Body of pancreas (tissue), 4 donors: ENCODE measurements around the gene ATP1A4. TPM values are rescaled to one million over a fixed set of nuclear protein-coding genes. Genes with fewer than 3 reads are reported as not detected.

ENCODE experiments used
- ATAC-seq: fragments of 150-250 bp; one replicate; pipeline ENCODE4 v1.9.1; 2016
- DNase-seq, 4 donors: peaks; one replicate each; pipeline ENCODE4 v3.0.0-alpha.2; 2019
- H3K27ac ChIP-seq, 4 donors: fragments of 200-600 bp; sonication (generic); 1 replicate in 3 of 4; 2 replicates in 1 of 4; pipeline versions ENCODE4 v1.5.1 to v1.6.1; 2016 to 2019; ENCODE audit warnings: mild to moderate bottlenecking in 1 of 4, mixed read lengths in 1 of 4, moderate library complexity in 1 of 4
- H3K27me3 ChIP-seq, 2 donors: fragments of 200-600 bp; sonication (generic); one replicate each; pipeline ENCODE4 v1.6.0; 2016; ENCODE audit warnings: mild to moderate bottlenecking in 1 of 2
- H3K36me3 ChIP-seq, 2 donors: fragments of 200-600 bp; sonication (generic); replicated peaks in 1 of 2; 2 replicates each; pipeline ENCODE4 v1.5.1; 2016; ENCODE audit warnings: low read depth in 2 of 2; ENCODE audit not compliant: insufficient read depth in 1 of 2
- H3K4me1 ChIP-seq: fragments of 200-600 bp; sonication (generic); one replicate; pipeline ENCODE4 v1.6.0; 2016
- H3K4me3 ChIP-seq, 2 donors: fragments of 200-600 bp; sonication (generic); 1 replicate in 1 of 2; 2 replicates in 1 of 2; pipeline ENCODE4 v1.5.1; 2016 to 2019
- H3K9me3 ChIP-seq, 3 donors: fragments of 200-600 bp; sonication (generic); 1 replicate in 2 of 3; 2 replicates in 1 of 3; pipeline ENCODE4 v1.5.1; 2016
- POLR2A ChIP-seq, 3 donors: fragments of 450-650 bp; IDR thresholded peaks; one replicate each; pipeline ENCODE4 v1.6.1; 2016; ENCODE audit warnings: antibody characterized with exemption in 3 of 3, mild to moderate bottlenecking in 2 of 3
- WGBS, 2 donors: methylation state at CpG; one replicate each; pipeline ENCODE4 v1.1.5; 2017; 5-methylcytosine and 5-hydroxymethylcytosine counted together
- intact Hi-C: fragments of 100-400 bp; cut with DNase I; formaldehyde crosslinking; loops from one replicate; pipeline ENCODE4 v1.15.1; 2023
- total RNA-seq, 2 donors: library from RNA; depleted of rRNA; stranded (reverse); fragments of >200 nt; gene quantifications; one replicate each; pipeline ENCODE4 v1.1.0, GENCODE V29; 2016
- TF ChIP-seq, protein P1 (sequence below), 7 experiments: fragments of 450-650 bp in 4 of 7; fragments of 200-600 bp in 3 of 7; sonication (generic) in 3 of 7; IDR thresholded peaks; one replicate each; pipeline ENCODE4 v1.5.1; 2016 to 2019; ENCODE audit warnings: antibody characterized with exemption in 7 of 7

ATP1A4 gene
- total RNA-seq, 2 donors from 2014 or later, result not detected

DNA sequence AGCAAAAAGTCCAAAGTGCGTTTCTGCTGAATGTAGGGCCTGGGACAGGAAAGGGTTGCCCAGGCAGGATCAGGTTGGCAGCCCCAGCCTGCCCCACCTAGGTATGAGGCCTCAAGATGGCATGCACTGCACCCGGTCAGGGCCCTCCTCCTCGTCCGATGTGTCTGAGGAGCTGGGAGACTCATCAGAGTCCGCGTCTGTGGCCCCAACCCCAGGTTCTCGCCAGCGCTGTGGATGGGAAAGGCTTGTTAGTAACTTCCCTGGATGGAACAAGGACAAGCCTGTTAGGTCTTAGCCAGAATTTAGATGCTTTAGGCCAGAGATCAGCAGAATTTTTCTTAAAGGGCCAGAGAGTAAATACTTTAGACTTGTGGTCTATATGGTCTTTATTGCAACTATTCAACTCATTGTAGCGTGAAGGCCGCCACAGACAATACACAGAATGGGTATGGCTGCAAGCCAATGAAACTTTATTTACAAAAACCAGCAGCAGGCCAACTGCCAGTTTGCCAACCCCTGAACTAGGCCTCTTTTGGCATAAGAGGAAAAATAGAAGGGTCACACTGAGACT lies 66.2 kb downstream of the ATP1A4 start:
- ATAC-seq, result no peak

DNA sequence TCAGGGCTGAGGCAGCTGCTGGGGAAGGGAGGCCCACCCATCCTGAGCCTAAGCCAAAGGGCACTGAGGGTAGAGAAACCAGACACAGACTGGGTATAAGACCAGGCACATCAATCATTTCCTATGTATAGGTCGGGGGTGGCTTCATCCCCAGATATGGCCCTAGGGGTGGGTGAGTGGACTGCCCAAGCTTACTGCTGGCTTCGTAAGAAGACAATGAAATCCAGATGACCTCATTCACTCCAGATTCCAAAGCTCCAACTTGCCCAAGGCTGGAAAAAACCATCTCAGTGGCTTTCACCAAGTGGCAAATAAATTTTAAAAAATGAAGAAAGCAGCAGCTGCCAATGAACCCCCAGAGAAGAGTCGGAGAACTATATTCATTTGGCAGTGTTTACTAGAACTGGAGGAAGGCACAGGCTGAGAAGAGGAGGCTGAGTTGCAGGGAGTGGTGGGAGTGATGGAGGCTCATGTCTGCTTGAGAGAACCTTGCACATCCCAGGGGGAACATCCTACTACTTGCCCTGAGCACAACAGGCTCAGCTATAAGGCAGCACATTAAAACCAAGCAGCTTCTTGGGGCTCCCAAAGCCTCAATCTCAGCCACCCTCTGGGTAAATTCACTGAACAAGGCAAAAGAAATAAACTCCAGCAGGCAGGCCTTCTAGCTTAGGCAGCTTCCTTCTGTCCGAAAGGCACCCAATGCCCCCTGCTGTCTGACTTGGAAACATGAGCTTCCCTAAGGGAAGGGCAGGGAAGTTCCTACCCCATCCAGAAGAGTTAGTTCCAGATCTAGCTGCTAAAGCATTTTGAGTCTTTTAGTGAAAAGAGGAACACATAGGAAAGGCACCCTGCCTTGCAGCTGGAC lies 67.9 kb downstream of the ATP1A4 start:
- Histone ChIP-seq H3K4me1 (peaks cover 10% of the 10 kb centered on the region), H3K4me3 (no peak overlapping the region), H3K36me3 (peaks cover 2 to 53% of the 10 kb centered on the region in 2 donors), H3K9me3 (no peaks in the 10 kb centered on the region), H3K27ac (peak overlapping the region in 1 of 4 donors; percentile 4), H3K27me3 (no peaks in the 10 kb centered on the region)
- peak in 3 of 4 donors; percentile 39 to 50 (median 40) for DNase-seq
- peak; percentile 51 for ATAC-seq
- 59 to 81% methylated on average over 3 to 4 of the region's 4 CpGs for WGBS, 2 donors
- TF ChIP-seq, protein P1, sequence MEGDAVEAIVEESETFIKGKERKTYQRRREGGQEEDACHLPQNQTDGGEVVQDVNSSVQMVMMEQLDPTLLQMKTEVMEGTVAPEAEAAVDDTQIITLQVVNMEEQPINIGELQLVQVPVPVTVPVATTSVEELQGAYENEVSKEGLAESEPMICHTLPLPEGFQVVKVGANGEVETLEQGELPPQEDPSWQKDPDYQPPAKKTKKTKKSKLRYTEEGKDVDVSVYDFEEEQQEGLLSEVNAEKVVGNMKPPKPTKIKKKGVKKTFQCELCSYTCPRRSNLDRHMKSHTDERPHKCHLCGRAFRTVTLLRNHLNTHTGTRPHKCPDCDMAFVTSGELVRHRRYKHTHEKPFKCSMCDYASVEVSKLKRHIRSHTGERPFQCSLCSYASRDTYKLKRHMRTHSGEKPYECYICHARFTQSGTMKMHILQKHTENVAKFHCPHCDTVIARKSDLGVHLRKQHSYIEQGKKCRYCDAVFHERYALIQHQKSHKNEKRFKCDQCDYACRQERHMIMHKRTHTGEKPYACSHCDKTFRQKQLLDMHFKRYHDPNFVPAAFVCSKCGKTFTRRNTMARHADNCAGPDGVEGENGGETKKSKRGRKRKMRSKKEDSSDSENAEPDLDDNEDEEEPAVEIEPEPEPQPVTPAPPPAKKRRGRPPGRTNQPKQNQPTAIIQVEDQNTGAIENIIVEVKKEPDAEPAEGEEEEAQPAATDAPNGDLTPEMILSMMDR (IDR thresholded peaks at IDR 0.05), result peak in 5 of 7 experiments; percentile 18 to 47 (median 42)
- no peak for TF ChIP-seq POLR2A (IDR thresholded peaks at IDR 0.05)
- intact Hi-C loops, result no loop called here

More for the DNA sequence above, 66.2 kb downstream of the ATP1A4 start:
- 63 to 72% methylated on average over 10 of the region's 10 CpGs for WGBS, 2 donors
- H3K27ac ChIP-seq, result no peak overlapping the region
- H3K9me3 ChIP-seq, result no peaks in the 10 kb centered on the region
- peak in 2 of 4 donors; percentile 35 to 40 for DNase-seq
- no peak for TF ChIP-seq POLR2A (IDR thresholded peaks at IDR 0.05)
- TF ChIP-seq, protein P1 (IDR thresholded peaks at IDR 0.05), result no peak
- H3K27me3 ChIP-seq, result no peaks in the 10 kb centered on the region
- H3K4me1 ChIP-seq, result peaks cover 10% of the 10 kb centered on the region
- H3K36me3 ChIP-seq, result peaks cover 0 to 54% of the 10 kb centered on the region in 2 donors
- intact Hi-C loops, result no loop called here
- no peak overlapping the region for H3K4me3 ChIP-seq

DNA sequence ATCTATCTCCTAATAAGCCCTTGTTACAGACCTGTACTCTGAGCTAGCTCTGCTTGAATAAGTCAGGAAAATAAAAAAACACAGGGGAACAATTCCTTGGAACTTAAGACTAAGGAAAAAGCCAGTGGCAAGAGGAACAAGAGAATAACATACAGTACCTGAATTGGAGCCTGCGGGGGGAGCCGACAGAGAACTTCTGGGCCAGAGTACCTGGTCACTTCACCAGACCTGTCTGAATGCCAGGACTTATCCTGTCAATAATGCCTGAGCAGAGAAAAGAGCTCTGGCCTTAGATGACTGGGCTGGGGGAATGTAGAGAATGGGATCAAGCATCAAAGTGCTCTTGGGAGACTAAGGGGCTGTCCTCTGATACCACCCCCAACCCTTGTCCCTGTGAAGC lies 68.9 kb downstream of the ATP1A4 start:
- no peak for TF ChIP-seq POLR2A (IDR thresholded peaks at IDR 0.05)
- TF ChIP-seq, protein P1 (IDR thresholded peaks at IDR 0.05), result no peak
- H3K9me3 ChIP-seq, result no peaks in the 10 kb centered on the region
- H3K4me3 ChIP-seq, result no peak overlapping the region
- ATAC-seq (no peak), DNase-seq (no peak)
- H3K27me3 ChIP-seq, result no peaks in the 10 kb centered on the region
- no peak overlapping the region for H3K27ac ChIP-seq
- 78 to 87% methylated on average over 2 of the region's 2 CpGs for WGBS, 2 donors
- H3K4me1 ChIP-seq, result peaks cover 10% of the 10 kb centered on the region
- H3K36me3 ChIP-seq, result peaks cover 3 to 60% of the 10 kb centered on the region in 2 donors
- intact Hi-C loops, result no loop called here

DNA sequence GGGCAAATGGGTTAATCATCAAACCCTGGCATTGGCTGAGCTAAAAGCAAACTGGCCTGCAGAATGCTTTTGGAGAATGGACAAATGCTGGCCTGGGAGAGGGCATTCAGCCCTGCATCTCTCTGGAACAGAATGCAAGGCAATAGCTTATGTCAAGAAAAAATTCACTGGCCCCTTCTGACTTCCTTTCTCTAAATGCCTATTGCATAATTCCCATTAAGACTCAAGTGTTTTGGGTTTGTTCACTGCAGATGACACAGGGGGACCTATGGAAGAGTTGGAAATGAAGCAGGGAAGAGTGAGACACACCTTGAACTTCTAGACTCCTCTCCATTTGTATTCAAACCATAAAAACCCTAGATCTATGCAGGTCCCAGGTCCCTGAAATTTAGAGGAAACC lies 69.7 kb downstream of the ATP1A4 start:
- H3K36me3 ChIP-seq, result peaks cover 3 to 55% of the 10 kb centered on the region in 2 donors
- no peak overlapping the region for H3K4me3 ChIP-seq
- peaks cover 10% of the 10 kb centered on the region for H3K4me1 ChIP-seq
- TF ChIP-seq, protein P1 (IDR thresholded peaks at IDR 0.05), result no peak
- TF ChIP-seq POLR2A (IDR thresholded peaks at IDR 0.05), result no peak
- H3K27me3 ChIP-seq, result no peaks in the 10 kb centered on the region
- DNase-seq (no peak), ATAC-seq (no peak)
- H3K27ac ChIP-seq, result no peak overlapping the region
- intact Hi-C loops, result no loop called here
- no peaks in the 10 kb centered on the region for H3K9me3 ChIP-seq
